Ishikawa (cell line): ENCODE measurements around the gene TULP3.

Experiments
- EP300 ChIP-seq: IDR thresholded peaks from 2 replicates; pipeline ENCODE4 v1.6.1; 2012; ENCODE audit warnings: borderline replicate concordance
- RAD21 ChIP-seq: IDR thresholded peaks from 2 replicates; pipeline ENCODE4 v1.6.1; 2012; ENCODE audit warnings: low read depth
- TCF12 ChIP-seq: IDR thresholded peaks from 2 replicates; pipeline ENCODE4 v1.6.1; 2012; ENCODE audit warnings: low read depth

GRCh38 chr12:2984249-2984648 is 93.6 kb downstream of the TULP3 start:
- no peak for TF ChIP-seq EP300
- no peak for TF ChIP-seq RAD21
- no peak for TF ChIP-seq TCF12
